ENCODE data around the gene ZNF280B.
"Not testable (repeated sequence)": the region's sequence is repeated elsewhere in the genome, so short reads cannot be mapped to it uniquely, and the experiment has no call there.

ZNF280B gene

DNA sequence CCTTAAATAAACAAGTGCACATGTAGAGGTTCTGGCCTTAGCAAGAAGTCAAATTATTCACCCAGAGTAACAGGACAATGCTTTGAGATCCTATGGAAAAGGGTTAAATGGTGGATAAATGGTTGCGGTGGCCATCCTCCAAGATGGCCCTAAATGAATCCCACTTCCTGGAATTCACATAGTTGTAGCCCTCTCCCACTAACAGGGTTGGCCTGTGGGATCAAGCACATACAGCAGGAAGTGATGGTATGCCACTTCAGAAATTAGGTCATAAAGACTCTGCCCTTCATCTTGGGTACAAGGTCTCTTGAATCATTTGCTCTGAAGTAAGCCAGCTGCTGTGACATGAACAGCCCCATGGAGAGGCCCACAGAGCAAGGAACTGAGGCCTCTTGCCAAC, 1.8 kb downstream of the ZNF280B start:
- no peak overlapping the region for H3K27ac Mint-ChIP-seq
- ATAC-seq, result no peak
- no peak for DNase-seq
- H3K4me1 Mint-ChIP-seq, result peaks cover 10% of the 10 kb centered on the region
- peaks cover 28% of the 10 kb centered on the region for H3K36me3 Mint-ChIP-seq (ENCODE audit: low read depth)
- peaks cover 15% of the 10 kb centered on the region for H3K9me3 Mint-ChIP-seq
- H3K4me3 Mint-ChIP-seq, result no peak overlapping the region
- no peaks in the 10 kb centered on the region for H3K27me3 Mint-ChIP-seq

DNA sequence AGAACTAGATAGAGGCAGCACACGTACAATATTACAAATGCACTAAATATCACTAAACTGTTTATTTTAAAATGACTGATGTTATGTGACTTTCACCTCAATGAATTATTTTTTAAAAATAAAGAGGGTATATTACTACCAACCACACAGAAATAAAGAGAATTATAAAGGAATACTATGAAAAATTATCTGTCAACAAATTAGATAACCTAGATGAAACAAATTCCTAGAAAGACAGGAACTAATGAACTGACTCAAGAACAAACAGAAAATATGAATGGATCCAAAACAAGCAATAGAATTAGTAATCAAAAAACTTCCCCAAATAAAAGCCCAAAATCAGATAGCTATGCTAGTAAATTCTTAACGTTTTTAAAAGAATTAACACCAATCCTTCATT, 10.3 kb downstream of the ZNF280B start:
- ATAC-seq (no peak), DNase-seq (no peak)
- Mint-ChIP-seq H3K9me3 (no peaks in the 10 kb centered on the region), H3K36me3 (ENCODE audit: low read depth) (peaks cover 16% of the 10 kb centered on the region), H3K27ac (no peak overlapping the region), H3K4me3 (no peak overlapping the region), H3K27me3 (no peaks in the 10 kb centered on the region), H3K4me1 (no peaks in the 10 kb centered on the region)

DNA sequence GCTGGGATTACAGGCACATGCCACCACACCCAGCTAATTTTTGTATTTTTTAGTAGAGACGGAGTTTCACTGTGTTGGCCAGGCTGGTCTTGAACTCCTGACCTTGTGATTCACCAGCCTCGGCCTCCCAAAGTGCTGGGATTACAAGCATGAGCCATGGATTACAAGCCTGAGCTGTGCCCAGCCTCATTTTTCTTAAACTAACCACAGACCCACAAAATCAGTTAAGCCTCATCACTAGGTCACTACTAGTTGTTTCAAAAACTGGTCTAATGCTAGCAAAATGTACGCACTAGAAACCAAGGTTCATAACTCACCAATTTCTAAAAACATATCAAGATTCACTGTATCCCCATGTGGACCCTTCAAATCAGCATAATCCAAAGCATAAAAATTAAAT, 17.0 kb downstream of the ZNF280B start:
- H3K36me3 Mint-ChIP-seq (ENCODE audit: low read depth), result peaks cover 24% of the 10 kb centered on the region
- H3K27ac Mint-ChIP-seq, result not testable (repeated sequence)

DNA sequence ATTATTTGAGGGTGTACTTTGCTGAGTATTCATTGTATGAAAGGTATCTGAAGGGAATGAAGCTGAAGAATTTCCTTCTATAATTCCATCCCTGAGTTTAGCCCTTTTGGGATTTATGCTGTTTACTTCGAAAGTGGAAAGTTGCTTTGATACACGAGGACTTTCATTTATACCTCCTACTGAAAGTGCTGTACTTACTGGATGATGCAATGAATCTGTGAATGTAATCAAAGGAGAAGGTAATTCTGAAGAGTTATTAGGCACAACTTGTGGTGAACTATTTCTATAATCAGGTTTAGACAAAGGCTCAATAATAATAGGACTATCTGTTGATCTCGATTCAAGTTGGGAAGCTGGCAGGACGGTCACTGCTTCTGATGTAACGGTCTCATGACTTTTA, 19.8 kb downstream of the ZNF280B start:
- H3K4me1 Mint-ChIP-seq, result no peaks in the 10 kb centered on the region
- ATAC-seq (no peak), DNase-seq (no peak)
- H3K27me3 Mint-ChIP-seq, result no peaks in the 10 kb centered on the region
- H3K4me3 Mint-ChIP-seq, result no peak overlapping the region
- peaks cover 21% of the 10 kb centered on the region for H3K36me3 Mint-ChIP-seq (ENCODE audit: low read depth)
- no peak overlapping the region for H3K27ac Mint-ChIP-seq
- H3K9me3 Mint-ChIP-seq, result no peaks in the 10 kb centered on the region

More for the DNA sequence above, 17.0 kb downstream of the ZNF280B start:
- not testable (repeated sequence) for H3K4me3 Mint-ChIP-seq, ATAC-seq, DNase-seq, H3K4me1 Mint-ChIP-seq, H3K27me3 Mint-ChIP-seq, H3K9me3 Mint-ChIP-seq

DNA sequence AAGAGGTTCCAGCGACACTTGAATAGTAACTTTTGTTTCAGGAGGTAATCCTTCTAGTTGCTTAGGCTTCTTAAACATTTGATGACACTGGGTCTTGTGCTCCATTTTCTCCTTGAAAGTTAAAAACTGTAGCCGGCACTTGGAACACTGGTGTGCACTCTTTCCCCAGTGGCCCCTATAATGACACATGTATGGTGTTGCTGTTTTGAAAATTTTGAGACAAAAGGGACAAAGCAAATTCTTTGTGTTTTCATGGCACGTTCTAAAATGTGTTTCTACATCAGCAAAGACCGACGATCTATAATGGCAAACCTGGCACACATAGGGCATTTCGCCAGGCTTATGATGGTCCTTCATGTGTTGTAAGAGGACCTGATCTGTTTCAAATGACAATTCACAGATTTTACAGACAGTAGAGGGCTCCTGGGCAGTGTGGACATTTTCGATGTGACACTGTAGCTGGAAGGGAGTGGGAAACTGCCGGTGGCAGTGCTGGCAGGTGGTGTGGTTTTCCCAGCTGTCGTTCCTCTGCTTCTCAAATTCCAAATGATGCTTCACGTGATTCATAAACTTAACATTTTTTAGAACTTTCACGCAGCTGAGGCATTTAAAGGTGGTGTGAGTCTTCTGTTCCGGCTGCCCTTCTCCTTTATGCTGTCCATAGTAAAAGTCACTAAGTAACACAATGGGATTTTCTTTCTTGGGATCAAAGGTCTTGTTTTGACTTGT, 20.5 kb downstream of the ZNF280B start:
- Mint-ChIP-seq H3K4me3 (no peak overlapping the region), H3K4me1 (no peaks in the 10 kb centered on the region), H3K27me3 (no peaks in the 10 kb centered on the region), H3K36me3 (ENCODE audit: low read depth) (peaks cover 17% of the 10 kb centered on the region), H3K27ac (no peak overlapping the region), H3K9me3 (no peaks in the 10 kb centered on the region)
- DNase-seq (no peak), ATAC-seq (no peak)

DNA sequence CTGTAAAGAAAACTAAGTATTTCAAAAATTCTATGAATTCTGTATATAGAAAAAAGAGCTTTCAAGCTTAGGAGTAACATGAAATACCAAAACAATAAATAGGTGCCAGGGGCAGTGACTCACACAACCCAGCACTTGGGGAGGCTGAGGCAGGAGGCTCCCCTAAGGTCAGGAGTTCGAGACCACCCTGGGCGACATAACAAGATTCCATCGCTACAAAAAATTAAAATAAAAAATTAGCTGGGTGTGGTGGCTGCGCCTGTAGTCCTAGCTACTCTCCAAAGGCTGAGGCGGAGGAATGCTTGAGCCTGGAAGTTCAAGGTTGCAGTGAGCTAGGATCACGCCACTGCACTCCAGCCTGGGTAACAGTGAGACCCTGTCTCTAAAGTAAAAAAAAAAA, 21.5 kb downstream of the ZNF280B start:
- DNase-seq (no peak), ATAC-seq (no peak)
- Mint-ChIP-seq H3K27ac (no peak overlapping the region), H3K27me3 (no peaks in the 10 kb centered on the region), H3K9me3 (no peaks in the 10 kb centered on the region), H3K4me1 (no peaks in the 10 kb centered on the region), H3K36me3 (ENCODE audit: low read depth) (peaks cover 17% of the 10 kb centered on the region), H3K4me3 (no peak overlapping the region)

DNA sequence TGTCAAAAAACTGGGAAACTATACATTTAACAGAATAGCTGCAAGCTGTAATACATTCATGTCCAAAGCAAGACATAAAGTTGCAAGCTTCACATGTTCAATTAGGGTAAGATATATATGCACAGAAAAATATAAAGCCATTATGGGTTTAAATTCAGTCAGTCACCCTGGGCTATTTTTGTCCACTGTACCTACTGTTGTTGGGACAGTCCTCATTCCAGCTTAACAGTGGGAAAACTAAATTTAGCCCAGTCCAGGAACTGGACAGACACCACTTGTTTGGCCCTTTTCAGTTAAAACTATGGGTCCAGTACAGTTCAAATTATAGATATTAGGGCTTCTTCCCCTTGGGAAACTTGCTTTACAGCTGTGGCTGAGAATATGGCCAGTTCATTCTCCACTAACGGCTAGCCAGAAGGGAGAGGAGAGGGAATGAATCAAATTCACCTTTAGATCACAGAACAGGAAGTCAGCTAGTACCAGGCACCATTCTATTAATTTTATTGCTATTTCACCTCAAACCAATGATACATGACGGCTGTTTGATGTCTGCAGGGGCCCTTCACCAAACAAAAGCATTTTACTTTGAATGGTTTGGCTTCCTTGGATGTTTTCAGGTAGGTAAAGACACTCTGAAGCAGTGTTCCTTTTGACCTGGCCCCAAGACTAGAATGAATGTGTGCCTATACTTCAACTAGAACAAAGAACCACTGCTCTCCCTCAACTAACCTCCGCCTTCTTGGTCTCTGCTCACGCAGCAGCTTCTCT, 22.2 kb downstream of the ZNF280B start:
- no peak overlapping the region for H3K4me3 Mint-ChIP-seq

DNA sequence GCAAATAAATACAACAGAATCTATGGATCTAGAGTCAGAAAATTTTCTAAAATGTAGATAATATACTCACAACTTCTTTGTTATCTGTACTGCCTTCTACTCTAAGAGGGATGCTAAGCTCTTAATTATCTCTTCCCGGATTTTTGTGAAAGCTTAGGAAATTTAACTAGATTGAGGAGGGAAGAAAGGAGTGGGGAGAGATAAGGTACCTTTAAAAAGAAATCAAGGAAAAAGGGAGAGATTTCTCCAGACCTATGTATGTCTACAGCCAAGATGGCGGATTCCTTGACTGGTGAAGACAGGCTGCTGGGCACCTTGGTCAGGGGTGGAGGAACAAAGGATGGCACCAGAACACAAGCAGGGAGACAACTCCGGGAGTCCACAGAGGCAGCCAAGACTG, 23.0 kb downstream of the ZNF280B start:
- Mint-ChIP-seq H3K27ac (no peak overlapping the region), H3K27me3 (no peaks in the 10 kb centered on the region), H3K9me3 (no peaks in the 10 kb centered on the region), H3K4me3 (no peak overlapping the region), H3K36me3 (ENCODE audit: low read depth) (peaks cover 14% of the 10 kb centered on the region), H3K4me1 (no peaks in the 10 kb centered on the region)
- DNase-seq (no peak), ATAC-seq (no peak)

More for the DNA sequence above, 22.2 kb downstream of the ZNF280B start:
- no peaks in the 10 kb centered on the region for H3K9me3 Mint-ChIP-seq
- DNase-seq (no peak), ATAC-seq (no peak)
- H3K27me3 Mint-ChIP-seq, result no peaks in the 10 kb centered on the region
- H3K4me1 Mint-ChIP-seq, result no peaks in the 10 kb centered on the region
- peaks cover 14% of the 10 kb centered on the region for H3K36me3 Mint-ChIP-seq (ENCODE audit: low read depth)
- H3K27ac Mint-ChIP-seq, result no peak overlapping the region

DNA sequence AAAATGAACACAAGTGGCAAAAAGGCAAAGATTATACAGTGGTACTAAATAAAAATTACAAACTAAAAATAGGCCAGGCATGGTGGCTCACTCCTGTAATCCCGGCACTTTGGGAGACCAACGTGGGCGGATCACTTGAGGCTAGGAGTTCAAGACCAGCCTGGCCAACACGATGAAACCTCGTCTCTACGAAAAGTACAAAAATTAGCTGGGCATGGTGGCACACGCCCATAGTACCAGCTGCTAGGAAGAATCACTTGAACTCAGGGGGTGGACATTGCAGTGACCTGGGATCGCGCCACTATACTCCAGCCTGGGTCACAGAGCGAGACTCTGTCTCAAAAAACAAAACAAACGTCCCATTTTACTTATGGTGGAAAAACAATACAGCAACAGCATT, 24.5 kb downstream of the ZNF280B start:
- ATAC-seq (no peak), DNase-seq (no peak)
- H3K36me3 Mint-ChIP-seq (ENCODE audit: low read depth), result peaks cover 11% of the 10 kb centered on the region
- H3K9me3 Mint-ChIP-seq, result no peaks in the 10 kb centered on the region
- no peak overlapping the region for H3K27ac Mint-ChIP-seq
- no peaks in the 10 kb centered on the region for H3K4me1 Mint-ChIP-seq
- H3K4me3 Mint-ChIP-seq, result no peak overlapping the region
- no peaks in the 10 kb centered on the region for H3K27me3 Mint-ChIP-seq

DNA sequence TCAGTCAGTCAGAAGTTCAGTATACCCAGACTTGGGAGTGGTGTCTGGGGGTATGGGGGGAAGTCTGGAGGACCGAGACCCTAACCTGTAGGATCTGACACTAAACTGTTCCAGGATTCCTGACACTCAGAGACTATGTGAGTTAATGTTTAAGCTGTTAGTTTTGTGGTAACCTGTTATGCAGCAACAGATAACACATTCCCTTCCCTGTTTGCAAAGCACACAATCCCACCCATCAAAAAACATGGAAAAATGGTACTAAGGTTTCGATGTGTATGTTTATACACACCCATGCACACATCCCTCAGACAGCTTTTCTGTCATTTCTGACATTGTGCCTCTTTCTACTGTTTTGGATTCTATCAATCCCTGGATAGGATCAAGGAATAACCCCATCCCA, 27.6 kb downstream of the ZNF280B start:
- peaks cover 2% of the 10 kb centered on the region for H3K36me3 Mint-ChIP-seq (ENCODE audit: low read depth)
- DNase-seq (no peak), ATAC-seq (no peak)
- no peaks in the 10 kb centered on the region for H3K4me1 Mint-ChIP-seq
- no peaks in the 10 kb centered on the region for H3K9me3 Mint-ChIP-seq
- no peak overlapping the region for H3K27ac Mint-ChIP-seq
- H3K27me3 Mint-ChIP-seq, result no peaks in the 10 kb centered on the region
- H3K4me3 Mint-ChIP-seq, result no peak overlapping the region

DNA sequence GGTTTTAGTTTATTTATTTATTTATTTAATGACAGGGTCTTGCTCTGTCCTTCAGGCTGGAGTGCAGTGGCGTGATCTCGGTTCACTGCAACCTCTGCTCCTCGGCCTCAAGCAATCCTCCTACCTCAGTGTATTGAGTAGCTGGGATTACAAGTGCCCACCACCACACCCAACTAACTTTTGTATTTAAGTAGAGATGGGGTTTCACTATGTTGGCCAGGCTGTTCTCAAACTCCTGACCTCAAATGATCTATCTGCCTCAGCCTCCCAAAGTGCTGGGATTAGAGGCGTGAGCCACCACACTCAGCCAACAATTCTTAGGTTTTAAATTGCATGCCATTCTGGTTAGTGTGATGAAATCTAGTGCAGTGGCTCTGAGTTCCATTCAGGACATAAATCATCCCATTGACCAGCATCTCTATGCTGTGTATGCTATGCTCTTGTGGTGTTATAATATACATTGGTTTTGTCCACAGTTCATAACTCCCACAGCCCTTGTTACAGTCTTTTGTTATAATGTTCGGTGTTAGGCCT, 28.5 kb downstream of the ZNF280B start:
- Mint-ChIP-seq H3K27ac (no peak overlapping the region), H3K4me3 (no peak overlapping the region), H3K27me3 (no peaks in the 10 kb centered on the region), H3K36me3 (ENCODE audit: low read depth) (no peaks in the 10 kb centered on the region), H3K4me1 (no peaks in the 10 kb centered on the region), H3K9me3 (no peaks in the 10 kb centered on the region)
- DNase-seq (no peak), ATAC-seq (no peak)

DNA sequence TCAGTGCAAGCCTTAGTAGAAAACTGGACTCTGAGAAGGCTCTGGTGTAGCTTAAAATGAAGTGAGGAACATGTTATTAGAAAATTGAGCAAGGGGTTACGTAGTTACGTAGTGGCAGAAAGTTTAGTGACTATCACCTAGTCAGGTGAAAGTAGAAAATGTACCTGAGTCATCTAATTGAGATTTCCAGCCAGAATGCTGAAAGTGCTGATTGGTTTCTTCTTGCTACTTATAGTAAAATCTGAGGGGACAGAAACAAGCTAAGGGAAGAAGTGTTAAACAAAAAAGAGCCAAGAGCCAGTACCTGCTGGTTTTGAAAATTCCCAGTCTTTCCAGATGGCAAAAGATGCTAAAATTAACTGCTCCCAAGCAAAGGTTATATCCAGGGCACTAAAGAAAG, 29.4 kb downstream of the ZNF280B start:
- DNase-seq (no peak), ATAC-seq (no peak)
- Mint-ChIP-seq H3K27me3 (no peaks in the 10 kb centered on the region), H3K36me3 (ENCODE audit: low read depth) (no peaks in the 10 kb centered on the region), H3K27ac (no peak overlapping the region), H3K4me3 (no peak overlapping the region), H3K9me3 (no peaks in the 10 kb centered on the region), H3K4me1 (no peaks in the 10 kb centered on the region)

DNA sequence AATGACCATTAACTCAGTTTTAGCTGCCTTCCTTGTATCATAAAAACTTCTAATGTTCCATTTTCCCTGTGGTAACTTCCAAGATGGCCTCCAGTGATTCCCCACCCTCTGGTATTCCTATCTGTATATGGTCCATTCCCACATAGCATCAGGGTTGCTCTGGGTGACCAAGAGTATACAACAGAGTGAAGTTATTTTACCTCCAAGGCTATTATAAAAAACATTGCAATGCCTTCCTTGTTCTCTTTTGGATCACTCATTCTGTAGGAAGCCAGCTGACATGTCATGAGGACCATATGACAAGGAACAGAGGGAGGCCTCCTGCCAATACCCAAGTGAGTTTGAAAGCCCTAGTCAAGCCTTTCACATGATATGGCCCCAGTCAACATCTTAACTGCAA, 30.1 kb downstream of the ZNF280B start:
- Mint-ChIP-seq H3K4me1 (no peaks in the 10 kb centered on the region), H3K27ac (no peak overlapping the region), H3K27me3 (no peaks in the 10 kb centered on the region), H3K36me3 (ENCODE audit: low read depth) (no peaks in the 10 kb centered on the region), H3K9me3 (no peaks in the 10 kb centered on the region), H3K4me3 (no peak overlapping the region)
- DNase-seq (no peak), ATAC-seq (no peak)

DNA sequence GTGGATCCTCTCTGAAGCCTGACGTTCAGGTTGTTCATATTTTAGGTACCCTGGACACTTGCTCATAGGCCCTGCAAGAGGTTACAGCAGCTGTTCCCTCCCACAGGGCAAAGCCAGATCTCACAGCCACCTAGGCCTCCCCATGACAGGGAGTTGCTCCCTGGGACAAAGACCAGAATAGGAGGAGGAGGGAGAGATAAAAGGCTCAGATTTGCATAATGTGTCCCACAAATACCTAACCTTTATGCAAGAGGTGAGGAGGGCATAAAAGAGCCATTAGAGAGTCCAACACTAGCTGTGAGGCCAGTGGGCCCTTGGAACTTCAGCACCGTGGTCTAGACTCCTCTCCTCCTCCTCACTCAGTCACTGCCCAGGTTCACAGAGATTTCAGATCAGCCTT, 33.8 kb downstream of the ZNF280B start:
- peaks cover 2% of the 10 kb centered on the region for H3K36me3 Mint-ChIP-seq (ENCODE audit: low read depth)
- DNase-seq (no peak), ATAC-seq (no peak)
- peaks cover 3% of the 10 kb centered on the region for H3K27me3 Mint-ChIP-seq
- H3K4me3 Mint-ChIP-seq, result no peak overlapping the region
- peaks cover 3% of the 10 kb centered on the region for H3K9me3 Mint-ChIP-seq
- no peak overlapping the region for H3K27ac Mint-ChIP-seq
- H3K4me1 Mint-ChIP-seq, result no peaks in the 10 kb centered on the region

DNA sequence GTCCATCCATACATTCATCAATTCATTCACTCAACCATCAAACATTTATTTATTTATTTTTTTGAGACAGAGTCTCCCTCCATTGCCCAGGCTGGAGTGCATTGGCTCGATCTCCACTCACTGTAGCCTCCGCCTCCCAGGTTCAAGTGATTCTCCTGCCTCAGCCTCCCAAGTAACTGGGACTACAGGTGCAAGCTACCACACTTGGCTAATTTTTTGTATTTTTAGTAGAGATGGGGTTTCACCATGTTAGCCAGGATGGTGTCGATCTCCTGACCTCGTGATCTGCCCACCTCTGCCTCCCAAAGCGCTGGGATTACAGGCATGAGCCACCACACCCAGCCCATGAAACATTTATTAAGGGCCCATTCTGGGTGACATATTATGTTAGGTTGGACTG, 37.4 kb downstream of the ZNF280B start:
- H3K4me3 Mint-ChIP-seq; DNase-seq; H3K4me1 Mint-ChIP-seq; H3K27me3 Mint-ChIP-seq; H3K36me3 Mint-ChIP-seq (ENCODE audit: low read depth); ATAC-seq; H3K27ac Mint-ChIP-seq: not testable (repeated sequence)
- H3K9me3 Mint-ChIP-seq, result peaks cover 16% of the 10 kb centered on the region

Measured in activated naive CD8-positive, alpha-beta T cell treated with anti-CD3 and anti-CD28 coated beads, Interleukin-2, amount 50 U/mL, for 24 hours (primary cell).